HG03565 (cell line): ENCODE measurements around the gene MTA1.

ENCODE experiments used
- ATAC-seq: cut with Tn5 transposase; IDR thresholded peaks from one replicate; pipeline ENCODE4 v1.9.1; 2021; ENCODE audit warnings: mild to moderate bottlenecking, moderate library complexity; ENCODE audit not compliant: unreplicated experiment

MTA1 gene

DNA sequence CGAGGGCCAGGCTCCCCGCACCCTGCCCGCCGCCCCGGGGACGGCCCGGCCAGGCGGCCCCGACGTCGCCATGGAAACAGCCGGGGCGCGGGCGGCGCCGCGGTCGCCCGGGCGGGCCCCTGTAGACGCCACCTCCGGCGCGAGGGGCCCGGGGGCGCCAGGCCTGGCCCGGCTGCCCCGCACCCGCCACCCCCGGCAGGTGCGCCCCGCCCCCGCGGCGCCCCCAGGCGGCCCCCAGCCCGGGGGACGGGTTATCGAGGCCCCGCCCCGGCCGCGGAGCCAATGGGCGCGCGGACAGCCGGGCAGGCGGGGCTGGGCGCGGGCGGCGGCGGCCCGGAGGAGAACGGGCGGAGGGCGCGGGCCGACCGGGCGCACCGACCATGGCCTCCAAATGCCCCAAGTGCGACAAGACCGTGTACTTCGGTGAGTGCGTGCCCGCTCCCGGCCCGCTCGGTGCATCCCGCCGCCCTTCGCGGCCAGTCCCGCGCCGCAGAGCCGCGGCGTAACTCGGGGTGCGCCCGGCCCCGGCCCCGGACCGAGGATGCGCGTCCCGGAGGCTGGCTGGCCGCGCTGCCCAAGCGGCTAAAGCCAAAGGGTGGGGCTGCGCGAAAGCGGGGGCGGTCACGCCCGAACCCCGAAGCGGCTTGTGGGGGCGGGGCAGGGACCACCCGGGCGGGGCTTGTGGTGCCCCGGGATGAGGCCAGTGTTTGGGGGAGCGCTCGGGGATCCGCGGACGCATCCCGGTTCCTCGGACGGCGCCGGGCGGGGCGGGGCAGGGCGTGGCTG, 55.0 kb downstream of the MTA1 start, which contains the start of gene CRIP2:
TSS of gene CRIP2 (plus strand) at position 339 of the 786 bp plus-strand sequence. CDS start at position 381, 42 bp downstream.
- ATAC-seq, result no peak

GRCh38 chr14:105475269-105476096, 55.9 kb downstream of the MTA1 start:
- ATAC-seq, result no peak

DNA sequence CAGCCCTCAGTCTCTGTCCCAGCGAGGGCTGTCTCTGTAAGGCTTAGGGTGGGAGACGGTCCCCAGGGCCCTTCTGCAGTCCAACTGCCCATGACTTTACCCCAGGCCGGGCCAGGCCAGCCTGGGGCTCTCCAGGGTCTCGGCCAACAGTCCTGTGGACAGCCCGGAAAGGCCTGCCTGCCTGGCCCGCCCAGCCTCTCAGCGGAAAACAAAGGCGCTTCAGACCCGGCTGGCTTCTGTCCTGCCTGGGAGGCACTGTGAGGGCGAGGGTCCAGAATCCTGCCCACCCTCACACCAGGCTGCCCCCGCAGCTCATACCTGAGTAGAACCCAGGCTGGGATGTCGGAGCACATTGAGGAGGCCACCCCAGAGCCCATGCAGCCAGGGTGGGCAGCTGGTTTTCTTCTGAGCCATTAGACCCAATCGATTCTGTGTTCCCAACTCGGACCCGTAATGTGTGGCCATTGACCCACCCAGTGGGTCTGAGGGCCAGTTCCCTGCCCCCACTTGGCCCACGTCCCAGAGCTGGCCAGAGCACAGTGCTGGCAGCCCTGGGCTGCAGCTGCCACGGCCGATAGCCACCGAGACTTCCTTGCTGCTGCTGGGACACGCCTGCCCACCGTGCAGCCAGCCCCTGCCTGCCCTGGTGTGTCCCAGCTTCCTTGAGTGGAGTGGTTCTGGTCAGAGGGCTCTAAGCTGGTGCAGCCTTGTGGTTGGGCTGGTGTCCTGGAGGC, 56.6 kb downstream of the MTA1 start:
- ATAC-seq, result no peak

- no peak for ATAC-seq
Measured at GRCh38 chr14:105476831-105477659, 57.4 kb downstream of the MTA1 start.

DNA sequence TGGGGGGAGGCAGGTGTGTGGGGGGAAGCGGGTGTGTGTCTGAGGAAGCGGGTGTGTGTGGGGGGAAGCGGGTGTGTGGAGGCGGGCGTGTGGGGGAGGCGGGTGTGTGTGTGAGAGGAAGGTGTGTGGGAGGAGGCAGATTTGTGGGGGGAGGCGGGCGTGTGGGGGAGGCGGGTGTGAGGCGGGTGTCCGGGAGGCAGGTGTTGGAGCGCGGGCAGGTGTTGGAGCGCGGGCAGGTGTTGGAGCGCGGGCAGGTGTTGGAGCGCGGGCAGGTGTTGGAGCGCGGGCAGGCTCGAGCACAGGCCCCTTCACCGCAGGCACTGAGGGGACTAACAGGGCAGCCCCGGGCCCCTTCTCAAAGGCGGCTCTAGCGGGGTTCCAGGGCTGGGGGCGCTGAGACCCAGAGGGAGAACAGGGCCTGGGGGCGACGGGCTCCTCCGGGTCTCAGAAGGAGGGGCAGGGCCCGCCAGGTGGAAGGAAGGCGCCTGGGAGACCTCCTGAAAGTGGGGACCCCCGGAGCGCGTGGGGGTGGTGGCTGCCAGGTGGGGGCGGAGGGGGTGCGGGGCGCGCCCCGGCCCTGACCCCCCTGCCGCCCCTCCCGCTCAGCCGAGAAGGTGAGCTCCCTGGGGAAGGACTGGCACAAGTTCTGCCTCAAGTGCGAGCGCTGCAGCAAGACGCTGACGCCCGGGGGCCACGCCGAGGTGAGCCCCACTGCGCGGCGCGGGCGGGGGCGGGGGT, 58.2 kb downstream of the MTA1 start:
- ATAC-seq, result no peak

- ATAC-seq, result no peak
Measured at GRCh38 chr14:105478398-105479251, 59.0 kb downstream of the MTA1 start.

GRCh38 chr14:105479431-105480158, 60.0 kb downstream of the MTA1 start:
- ATAC-seq, result no peak

DNA sequence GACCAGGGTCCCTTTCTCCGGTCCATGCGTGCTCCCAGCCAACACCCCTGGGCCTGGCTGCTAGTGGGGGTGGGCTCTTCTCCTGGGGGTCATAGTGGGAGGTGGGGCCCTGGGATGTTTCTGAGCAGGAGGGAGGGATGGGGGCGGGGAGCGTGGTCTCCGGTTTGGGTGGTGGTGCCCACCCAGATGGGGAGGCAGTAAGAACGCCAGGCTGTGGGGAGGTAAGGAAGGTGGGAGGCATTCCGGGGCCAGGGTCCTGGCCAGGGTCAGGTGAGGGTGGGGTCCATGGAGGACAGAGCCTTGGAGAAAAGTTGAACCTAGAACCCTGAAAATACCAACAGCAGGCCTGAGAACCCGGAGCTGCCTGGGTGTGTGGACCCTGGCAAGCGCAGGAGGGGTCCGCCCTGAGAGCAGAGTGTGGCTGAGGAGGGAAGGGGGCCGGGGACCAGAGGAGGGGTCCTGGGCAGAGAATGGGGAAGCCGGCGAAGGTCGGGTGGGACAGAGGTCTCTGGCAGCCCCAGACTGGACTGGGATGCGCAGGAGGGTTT, 60.6 kb downstream of the MTA1 start:
- no peak for ATAC-seq

- ATAC-seq, result peak; percentile 38
Measured at GRCh38 chr14:105480807-105481801, 61.5 kb downstream of the MTA1 start.

DNA sequence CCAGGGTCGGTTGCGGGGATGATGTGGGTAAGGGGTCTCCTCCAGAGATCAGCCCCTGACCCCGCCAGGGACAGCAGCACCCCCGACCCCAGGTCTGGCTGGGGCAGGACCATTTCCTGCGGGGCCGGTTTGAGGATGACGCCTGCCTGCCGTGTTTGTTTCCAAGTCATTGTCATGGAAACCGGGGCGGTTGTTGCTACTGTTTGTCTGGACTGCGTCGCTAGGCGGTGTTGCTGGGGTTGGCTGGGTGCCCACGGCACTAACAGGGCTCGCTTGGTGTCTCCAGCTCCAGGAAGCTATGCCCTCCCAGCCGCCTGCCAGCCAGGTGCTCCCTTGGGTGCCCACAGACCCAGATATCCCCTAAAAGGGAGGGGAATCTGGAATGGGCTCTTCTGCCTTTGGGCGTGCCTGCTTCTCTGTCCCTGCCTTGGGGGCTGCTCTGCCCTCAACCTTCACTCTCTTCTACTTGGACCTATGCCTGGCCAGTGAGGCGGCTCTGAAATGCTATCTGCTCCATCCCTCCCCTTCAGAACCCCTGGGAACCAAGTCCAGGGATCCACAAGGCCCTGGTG, 62.3 kb downstream of the MTA1 start:
- ATAC-seq, result peak; percentile 37

- no peak for ATAC-seq
Measured at GRCh38 chr14:105482486-105483110, 63.0 kb downstream of the MTA1 start.

DNA sequence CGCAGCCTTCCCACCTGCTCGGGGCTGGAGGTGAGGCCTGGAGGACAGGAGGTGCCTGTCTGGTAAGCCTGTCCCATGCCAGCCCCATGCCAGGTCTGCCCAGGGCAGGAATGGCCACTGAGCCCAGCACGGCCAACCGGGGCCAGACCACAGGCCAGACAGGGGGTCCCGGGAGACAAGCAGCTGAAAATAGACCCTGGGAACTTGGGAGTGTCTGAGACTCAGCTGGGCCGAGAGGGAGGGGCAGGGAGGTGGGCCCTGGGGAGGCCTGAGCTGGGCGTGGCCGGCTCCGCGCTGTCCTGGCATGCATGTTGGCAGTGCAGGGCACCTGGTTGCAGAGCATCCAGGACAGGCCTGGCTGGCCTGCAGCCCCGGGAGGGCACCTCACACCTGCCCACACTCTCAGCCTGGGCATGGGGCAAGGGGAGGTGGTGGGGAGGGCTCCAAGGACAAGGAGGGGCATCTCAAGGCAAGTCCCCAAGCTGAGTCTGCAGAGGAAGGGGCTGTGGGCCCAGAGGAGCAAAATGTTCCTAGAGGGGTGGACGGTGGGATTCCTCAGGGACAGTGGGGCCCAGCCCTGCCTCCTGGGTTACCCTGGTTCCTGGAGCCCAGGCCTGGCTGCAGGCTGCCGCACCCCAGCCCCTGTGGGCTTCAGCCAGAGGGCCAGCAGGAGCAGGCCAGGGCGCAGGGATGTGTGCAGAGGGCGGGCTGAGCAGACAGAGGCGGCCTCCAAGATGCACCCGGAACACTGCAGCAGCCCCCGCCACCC, 63.9 kb downstream of the MTA1 start:
- ATAC-seq, result no peak

GRCh38 chr14:105484069-105484996, 64.7 kb downstream of the MTA1 start:
- no peak for ATAC-seq

- ATAC-seq, result no peak
Measured at GRCh38 chr14:105484997-105485393, 65.4 kb downstream of the MTA1 start.
